ENCODE measurements around the gene XPO1. TPM values are rescaled to one million over a fixed set of nuclear protein-coding genes. Genes with fewer than 3 reads are reported as not detected.

XPO1 gene
- total and polyA plus RNA-seq, 2 experiments from 2014 or later = 115 to 485 TPM

DNA sequence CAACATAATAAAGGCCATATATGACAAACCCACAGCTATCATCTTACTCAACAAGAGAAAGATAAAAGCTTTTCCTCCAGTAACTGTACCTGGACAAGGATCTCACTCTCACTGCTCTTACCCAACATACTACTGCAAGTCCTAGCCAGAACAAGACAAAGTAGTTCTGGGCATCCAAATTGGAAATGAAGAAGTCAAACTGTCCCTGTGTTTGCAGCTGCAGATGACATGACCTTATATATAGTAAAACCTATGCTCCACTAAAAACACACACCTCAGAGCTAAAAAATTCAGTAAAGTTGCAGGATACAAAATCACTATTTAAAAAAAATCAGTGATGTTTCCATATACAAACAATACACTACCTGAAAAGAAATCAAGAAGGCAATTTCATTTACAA lies 99.5 kb downstream of the XPO1 start (continued):
- TF ChIP-seq, protein P1, sequence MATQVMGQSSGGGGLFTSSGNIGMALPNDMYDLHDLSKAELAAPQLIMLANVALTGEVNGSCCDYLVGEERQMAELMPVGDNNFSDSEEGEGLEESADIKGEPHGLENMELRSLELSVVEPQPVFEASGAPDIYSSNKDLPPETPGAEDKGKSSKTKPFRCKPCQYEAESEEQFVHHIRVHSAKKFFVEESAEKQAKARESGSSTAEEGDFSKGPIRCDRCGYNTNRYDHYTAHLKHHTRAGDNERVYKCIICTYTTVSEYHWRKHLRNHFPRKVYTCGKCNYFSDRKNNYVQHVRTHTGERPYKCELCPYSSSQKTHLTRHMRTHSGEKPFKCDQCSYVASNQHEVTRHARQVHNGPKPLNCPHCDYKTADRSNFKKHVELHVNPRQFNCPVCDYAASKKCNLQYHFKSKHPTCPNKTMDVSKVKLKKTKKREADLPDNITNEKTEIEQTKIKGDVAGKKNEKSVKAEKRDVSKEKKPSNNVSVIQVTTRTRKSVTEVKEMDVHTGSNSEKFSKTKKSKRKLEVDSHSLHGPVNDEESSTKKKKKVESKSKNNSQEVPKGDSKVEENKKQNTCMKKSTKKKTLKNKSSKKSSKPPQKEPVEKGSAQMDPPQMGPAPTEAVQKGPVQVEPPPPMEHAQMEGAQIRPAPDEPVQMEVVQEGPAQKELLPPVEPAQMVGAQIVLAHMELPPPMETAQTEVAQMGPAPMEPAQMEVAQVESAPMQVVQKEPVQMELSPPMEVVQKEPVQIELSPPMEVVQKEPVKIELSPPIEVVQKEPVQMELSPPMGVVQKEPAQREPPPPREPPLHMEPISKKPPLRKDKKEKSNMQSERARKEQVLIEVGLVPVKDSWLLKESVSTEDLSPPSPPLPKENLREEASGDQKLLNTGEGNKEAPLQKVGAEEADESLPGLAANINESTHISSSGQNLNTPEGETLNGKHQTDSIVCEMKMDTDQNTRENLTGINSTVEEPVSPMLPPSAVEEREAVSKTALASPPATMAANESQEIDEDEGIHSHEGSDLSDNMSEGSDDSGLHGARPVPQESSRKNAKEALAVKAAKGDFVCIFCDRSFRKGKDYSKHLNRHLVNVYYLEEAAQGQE (IDR thresholded peaks at IDR 0.05; ENCODE audit: unreplicated experiment) = no peak
- TF ChIP-seq, protein P2, sequence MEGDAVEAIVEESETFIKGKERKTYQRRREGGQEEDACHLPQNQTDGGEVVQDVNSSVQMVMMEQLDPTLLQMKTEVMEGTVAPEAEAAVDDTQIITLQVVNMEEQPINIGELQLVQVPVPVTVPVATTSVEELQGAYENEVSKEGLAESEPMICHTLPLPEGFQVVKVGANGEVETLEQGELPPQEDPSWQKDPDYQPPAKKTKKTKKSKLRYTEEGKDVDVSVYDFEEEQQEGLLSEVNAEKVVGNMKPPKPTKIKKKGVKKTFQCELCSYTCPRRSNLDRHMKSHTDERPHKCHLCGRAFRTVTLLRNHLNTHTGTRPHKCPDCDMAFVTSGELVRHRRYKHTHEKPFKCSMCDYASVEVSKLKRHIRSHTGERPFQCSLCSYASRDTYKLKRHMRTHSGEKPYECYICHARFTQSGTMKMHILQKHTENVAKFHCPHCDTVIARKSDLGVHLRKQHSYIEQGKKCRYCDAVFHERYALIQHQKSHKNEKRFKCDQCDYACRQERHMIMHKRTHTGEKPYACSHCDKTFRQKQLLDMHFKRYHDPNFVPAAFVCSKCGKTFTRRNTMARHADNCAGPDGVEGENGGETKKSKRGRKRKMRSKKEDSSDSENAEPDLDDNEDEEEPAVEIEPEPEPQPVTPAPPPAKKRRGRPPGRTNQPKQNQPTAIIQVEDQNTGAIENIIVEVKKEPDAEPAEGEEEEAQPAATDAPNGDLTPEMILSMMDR (conservative IDR thresholded peaks at IDR 0.05; ENCODE audit: low read depth in 2 of 2) = no peak
- TF ChIP-seq ZNF331 (CRISPR knock-in tag; IDR thresholded peaks at IDR 0.05; ENCODE audit: low read depth) = no peak

DNA sequence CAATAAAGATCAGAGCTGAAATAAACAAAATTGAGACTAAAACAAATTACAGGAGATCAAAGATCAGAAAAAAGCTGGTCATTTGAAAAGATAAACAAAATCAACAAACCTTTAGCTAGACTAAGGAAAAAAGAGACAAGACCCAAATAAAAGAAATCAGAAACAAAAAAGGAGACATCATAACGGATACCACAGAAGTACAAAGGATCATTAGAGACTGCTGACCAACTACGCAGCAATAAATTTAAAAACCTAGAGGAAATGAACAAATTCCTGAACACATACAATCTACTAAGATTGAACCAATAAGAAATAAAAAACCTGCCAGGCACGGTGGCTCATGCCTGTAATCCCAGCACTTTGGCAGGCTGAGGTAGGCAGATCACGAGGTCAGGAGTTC lies 101.0 kb downstream of the XPO1 start:
- no peak overlapping the region for H3K27ac ChIP-seq (ENCODE audit: low read depth)
- H3K4me3 ChIP-seq = no peak overlapping the region
- H3F3A ChIP-seq (replicated peaks; ENCODE audit: low read depth) = no peaks in the 10 kb centered on the region
- H3K36me3 Mint-ChIP-seq (ENCODE audit: low read depth) = peaks cover 14% of the 10 kb centered on the region; the same call in 2 of the 3 replicates
- no peaks in the 10 kb centered on the region for H3K9me3 Mint-ChIP-seq
- peaks cover 100% of the 10 kb centered on the region for H3K79me2 ChIP-seq (replicated peaks; ENCODE audit: insufficient read depth)
- DNase-seq (ENCODE audit: low spot score) (no peak), ATAC-seq (no peak)
- peaks cover 43% of the 10 kb centered on the region for H3K4me1 Mint-ChIP-seq
- no peak for TF ChIP-seq POLR2AphosphoS5 (IDR thresholded peaks at IDR 0.05; ENCODE audit: low read depth)
- no peak overlapping the region for H3K4me3 Mint-ChIP-seq
- no peak overlapping the region for H3K4me2 ChIP-seq
- H2AFZ ChIP-seq = no peak overlapping the region
- H3K36me3 ChIP-seq (ENCODE audit: insufficient read depth) = no peaks in the 10 kb centered on the region
- H3K27me3 Mint-ChIP-seq (ENCODE audit: insufficient read depth, low read depth, poor library complexity) = peaks cover 2% of the 10 kb centered on the region
- no peaks in the 10 kb centered on the region; the same call in 1 of the 2 replicates for H3K9me2 ChIP-seq (ENCODE audit: insufficient read depth)
- H3K4me1 ChIP-seq (ENCODE audit: insufficient read depth) = peaks cover 13% of the 10 kb centered on the region
- no peaks in the 10 kb centered on the region for H3K27me3 ChIP-seq (ENCODE audit: insufficient read depth)
- peaks cover 60% of the 10 kb centered on the region for H4K20me1 ChIP-seq (replicated peaks; ENCODE audit: insufficient read depth)
- H3K27ac Mint-ChIP-seq = no peak overlapping the region

DNA sequence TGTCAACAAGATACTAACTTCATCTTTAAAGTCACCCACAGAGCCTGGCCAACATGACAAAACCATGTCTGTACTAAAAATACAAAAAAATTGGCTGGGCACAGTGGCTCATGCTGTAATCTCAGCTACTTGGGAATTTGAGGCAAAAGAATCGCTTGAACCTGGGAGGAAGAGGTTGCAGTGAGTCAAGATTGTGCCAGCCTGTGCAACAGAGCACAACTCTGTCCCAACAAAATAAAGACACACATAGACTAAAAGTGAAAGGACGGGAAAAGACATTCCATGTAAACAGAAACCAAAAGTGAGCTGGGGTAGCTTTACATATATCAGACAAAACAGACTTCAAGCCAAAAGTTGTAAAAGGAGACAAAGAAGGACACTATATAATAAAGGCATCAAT lies 102.1 kb downstream of the XPO1 start:
- Mint-ChIP-seq H3K4me1 (peaks cover 37% of the 10 kb centered on the region), H3K4me3 (no peak overlapping the region), H3K27me3 (ENCODE audit: insufficient read depth, low read depth, poor library complexity) (peaks cover 2% of the 10 kb centered on the region), H3K27ac (no peak overlapping the region), H3K9me3 (no peaks in the 10 kb centered on the region), H3K36me3 (ENCODE audit: low read depth) (peaks cover 14% of the 10 kb centered on the region)
- no peaks in the 10 kb centered on the region for H3K27me3 ChIP-seq (ENCODE audit: insufficient read depth)
- H3F3A ChIP-seq (replicated peaks; ENCODE audit: low read depth) = no peaks in the 10 kb centered on the region
- H3K36me3 ChIP-seq (ENCODE audit: insufficient read depth) = no peaks in the 10 kb centered on the region
- DNase-seq (ENCODE audit: low spot score) (no peak), ATAC-seq (no peak)
- TF ChIP-seq STAT1 (IDR thresholded peaks at IDR 0.05; ENCODE audit: unreplicated experiment) (no peak), ZNF114 (CRISPR knock-in tag; IDR thresholded peaks at IDR 0.05) (no peak), ZNF331 (CRISPR knock-in tag; IDR thresholded peaks at IDR 0.05; ENCODE audit: low read depth) (no peak)
- H3K4me2 ChIP-seq = no peak overlapping the region
- peaks cover 6% of the 10 kb centered on the region; the same call in 1 of the 2 replicates for H3K4me1 ChIP-seq (ENCODE audit: insufficient read depth)
- H3K27ac ChIP-seq (ENCODE audit: low read depth) = no peak overlapping the region
- H2AFZ ChIP-seq = no peak overlapping the region
- no peak overlapping the region for H3K4me3 ChIP-seq
- H3K79me2 ChIP-seq (replicated peaks; ENCODE audit: insufficient read depth) = peaks cover 100% of the 10 kb centered on the region
- H3K9me2 ChIP-seq (ENCODE audit: insufficient read depth) = no peaks in the 10 kb centered on the region; the same call in 1 of the 2 replicates
- peaks cover 56% of the 10 kb centered on the region for H4K20me1 ChIP-seq (replicated peaks; ENCODE audit: insufficient read depth)

Data from GM23338 (cell line).